ENCODE results near the gene RETSAT.
"Not testable (repeated sequence)": the region's sequence is repeated elsewhere in the genome, so short reads cannot be mapped to it uniquely, and the experiment has no call there.

RETSAT gene

DNA sequence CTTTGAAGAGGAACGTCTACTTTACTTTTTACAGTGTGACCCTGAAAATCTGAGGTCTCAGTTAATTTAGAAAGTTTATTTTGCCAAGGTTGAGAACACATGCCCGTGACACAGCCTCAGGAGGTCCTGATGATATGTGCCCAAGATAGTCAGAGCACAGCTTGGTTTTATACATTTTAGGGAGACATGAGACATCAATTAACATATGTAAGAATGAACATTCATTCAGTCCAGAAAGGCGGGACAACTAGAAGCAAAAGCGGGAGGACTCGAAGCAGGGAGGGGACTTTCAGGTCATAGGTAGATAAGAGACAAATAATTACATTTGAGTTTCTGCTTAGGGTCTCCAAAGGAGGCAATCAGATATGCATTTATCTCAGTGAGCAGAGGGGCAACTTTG is 23.9 kb upstream of the RETSAT start:
- no peak for DNase-seq (ENCODE audit: low spot score)

DNA sequence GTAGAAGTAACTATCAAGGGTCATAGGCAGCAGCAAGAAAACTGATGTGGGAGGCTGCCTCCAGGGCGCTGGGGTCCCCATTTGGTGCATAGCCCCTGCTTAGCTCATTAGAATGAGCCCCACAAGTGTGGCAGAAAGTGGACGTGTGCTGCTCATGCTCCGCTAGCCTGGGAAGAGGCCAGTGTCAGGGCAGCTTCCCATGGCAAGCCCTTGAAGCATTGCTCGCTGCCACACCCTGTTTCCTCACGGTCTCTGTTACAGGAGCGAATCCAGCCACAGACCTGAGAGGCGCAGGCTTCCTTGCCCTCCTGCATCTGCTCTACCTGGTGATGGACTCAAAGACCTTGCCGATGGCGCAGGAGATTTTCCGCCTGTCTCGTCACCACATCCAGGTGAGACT is 22.8 kb upstream of the RETSAT start:
- DNase-seq (ENCODE audit: low spot score): no peak

DNA sequence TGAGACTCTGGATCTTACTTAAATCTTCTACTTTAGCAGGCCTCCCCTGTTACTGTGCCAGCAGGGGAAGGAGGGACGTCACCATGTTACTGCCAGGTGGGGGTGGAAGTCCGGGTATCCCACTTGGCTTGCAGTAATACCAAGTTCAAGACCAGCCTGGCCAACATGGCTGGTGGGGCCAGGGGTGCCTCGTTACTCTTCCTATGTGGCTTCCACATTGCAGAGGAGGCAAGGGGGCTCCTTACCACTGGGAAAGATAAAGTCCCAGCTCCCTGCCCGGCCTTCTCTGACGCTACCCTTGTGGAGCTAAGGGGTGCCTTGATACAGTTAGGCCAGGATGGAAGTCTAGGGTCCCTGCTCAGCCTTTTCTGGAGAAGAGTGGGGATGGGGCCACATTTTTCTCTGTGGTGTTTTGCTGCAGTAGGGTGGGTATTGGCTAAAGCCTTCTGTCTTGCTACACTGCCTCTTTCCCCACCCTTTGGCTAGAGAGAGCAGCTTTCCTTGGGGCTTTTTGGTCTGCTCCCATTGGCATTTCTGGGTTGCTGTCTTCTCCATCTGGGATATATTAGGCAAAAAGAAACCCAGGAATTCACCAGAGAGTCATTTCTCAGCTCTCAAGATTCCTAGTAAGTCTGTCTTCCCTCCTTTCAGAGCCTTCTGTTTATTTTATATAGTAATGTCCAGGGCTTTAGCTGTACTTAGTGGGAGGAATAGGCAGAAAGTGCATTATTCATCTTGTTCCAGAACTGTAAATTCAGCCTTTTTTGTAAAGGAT is 22.1 kb upstream of the RETSAT start:
- no peak for DNase-seq (ENCODE audit: low spot score)

DNA sequence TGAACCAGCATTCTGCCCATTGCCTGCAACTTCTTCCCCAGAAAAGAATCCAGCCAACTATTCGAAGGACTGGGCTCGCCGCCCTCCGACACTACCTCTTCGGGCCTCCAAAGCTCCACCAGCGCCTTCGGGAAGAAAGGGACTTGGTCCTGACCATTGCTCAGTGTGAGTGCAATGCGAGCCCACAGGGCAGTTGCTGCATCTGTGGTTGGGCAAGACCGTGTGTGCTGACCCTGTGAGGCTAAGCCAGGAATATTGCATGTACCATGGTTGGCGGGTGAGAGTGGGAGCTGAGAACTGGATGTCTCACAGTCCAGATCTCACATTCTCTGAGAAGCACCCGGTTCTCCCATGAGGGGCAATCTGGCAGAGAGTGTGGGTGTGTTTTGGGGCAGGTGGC is 16.7 kb upstream of the RETSAT start:
- DNase-seq (ENCODE audit: low spot score): no peak

DNA sequence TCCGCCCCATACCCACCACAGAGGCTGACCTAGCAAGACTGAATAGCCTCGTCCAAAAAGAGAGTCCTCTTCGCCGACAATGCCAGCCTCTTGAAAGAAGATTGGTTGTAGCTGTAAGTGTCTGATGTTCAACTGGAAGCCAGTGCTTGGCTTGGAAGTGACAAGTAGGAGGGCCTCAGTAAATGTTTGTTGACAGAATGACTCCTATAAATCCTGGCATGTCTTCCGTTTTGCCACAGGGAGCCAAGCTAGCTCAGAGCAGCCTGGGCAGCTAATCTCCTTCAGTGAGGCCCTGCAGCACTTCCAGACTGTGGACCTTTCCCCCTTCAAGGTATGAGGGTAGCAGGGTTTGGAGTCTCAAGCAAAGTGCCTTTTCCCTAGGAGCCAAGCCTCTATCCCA is 15.2 kb upstream of the RETSAT start:
- no peak for DNase-seq (ENCODE audit: low spot score)

DNA sequence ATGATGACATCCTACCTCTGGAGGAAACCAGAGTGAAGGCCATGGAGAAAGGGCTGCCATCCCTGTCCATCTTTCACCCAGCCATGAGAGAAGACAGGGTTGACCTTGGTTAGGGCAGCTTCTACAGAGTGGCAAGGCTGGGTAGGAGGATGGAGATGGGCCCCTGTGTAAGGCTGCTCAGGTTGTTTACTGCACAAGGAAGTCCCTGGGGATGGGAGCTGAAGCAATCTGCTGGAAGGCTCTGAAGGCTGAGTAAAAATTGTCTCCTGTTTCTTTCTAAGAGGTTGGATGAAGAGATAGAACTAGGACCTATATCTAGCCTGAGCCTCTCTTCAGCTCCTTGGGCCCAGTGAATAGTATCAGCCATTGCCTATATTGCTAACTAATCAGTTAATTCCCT is 14.6 kb upstream of the RETSAT start:
- DNase-seq (ENCODE audit: low spot score): no peak

DNA sequence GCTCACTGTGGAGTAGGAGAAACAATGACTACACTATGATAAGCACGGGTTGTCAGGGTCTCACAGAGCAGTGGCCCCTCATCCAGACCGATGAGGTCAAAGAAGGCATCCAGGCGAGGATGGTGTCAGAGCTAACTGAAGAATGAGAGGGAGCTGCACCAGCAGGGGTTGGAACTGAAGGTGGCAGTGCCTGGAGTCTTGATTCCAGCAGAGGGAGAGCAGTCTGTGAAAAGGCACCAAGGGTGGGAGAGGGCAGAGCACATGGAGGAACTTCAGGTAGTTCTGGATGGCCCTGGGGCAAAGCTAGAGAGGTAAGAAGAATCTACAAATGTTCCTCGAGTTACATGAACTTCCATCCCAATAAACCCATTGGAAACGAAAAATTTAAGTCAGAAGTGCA is 12.9 kb upstream of the RETSAT start:
- DNase-seq (ENCODE audit: low spot score): no peak

DNA sequence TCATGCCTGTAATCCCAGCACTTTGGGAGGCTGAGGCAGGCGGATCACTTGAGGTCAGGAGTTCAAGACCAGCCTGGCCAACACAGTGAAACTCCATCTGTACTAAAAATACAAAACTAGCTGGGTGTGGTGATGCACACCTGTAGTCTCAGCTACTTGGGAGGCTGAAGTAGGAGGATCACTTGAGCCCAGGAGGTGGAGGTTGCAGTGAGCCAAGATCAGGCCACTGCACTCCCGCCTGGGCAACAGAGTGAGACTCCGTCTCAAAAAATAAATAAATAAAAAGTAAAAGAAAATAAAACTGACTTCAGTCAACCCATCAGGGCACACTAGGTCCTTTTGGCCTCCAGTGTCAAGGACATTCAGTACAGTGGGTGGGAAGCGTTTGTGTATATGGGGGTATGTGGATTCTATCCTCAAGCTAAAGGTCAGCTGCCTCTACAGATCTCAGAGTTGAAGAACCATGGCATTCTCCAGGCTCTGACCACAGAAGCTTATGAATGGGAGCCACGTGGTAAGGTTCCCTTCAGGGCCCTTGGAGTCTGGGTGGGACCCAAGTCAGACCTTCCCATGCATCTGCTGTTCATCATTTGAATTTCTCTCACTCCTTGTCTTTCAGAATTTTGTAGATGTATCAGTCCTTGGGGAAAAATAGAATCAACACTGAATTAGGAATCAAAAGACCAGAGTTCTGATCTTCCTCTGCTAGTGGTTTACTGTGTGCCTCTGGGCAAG is 8.5 kb upstream of the RETSAT start:
- not testable (repeated sequence) for DNase-seq (ENCODE audit: low spot score)

DNA sequence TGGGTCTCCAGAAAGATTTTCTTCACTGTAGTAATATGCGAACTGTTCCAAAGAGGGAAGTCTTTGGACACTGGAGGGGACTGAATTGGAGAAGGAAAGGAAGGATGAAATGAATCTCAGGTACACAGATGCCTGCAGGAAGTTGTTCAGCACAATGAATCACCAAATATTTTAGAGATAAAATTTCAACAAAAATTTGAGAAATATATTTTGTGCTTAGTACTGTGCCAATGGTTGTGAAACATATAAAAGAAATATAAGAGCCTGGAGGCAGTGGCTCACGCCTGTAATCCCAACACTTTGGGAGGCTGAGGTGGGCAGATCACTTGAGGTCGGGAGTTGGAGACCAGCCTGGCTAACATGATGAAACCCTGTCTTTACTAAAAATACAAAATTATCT is 3.4 kb upstream of the RETSAT start:
- DNase-seq (ENCODE audit: low spot score): no peak

DNA sequence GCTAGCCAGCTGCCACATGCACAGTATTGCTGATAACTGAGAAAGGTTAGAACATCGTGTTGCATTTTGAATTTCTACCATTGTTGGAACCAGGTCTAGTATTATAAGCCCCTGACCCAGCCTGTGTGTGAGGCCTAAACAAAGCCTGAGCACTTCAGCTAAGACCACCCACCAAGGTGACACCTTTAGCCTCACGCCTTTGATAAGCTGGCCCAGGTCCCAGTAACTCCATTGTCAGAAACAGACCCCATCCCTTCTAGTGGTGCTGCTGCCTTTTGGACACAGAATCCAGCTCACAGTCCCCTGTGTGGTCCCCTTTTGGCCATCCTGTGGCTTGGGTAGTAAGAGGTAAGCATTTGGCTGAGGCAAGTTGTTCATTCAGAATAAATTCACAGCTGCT is 1.9 kb upstream of the RETSAT start:
- no peak for DNase-seq (ENCODE audit: low spot score)

DNA sequence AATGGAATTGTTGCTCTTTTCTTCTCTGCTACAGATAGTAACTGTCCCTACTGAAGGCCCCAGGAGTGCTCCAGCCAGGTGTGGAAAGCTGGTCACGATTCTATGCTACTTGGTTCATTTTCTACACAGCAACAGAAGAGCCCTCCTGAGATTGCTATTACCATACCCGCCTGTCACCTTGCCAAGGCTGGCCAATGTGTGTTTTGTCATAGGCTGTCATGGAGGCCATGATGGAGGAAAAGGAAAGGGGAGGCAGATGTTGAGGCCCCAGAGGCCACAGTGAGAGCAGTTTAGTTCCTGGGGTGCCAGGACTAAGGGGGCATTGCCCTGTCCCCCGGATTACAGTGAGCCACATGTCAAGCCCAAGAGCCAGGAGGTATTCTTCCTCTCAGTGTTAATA is 1.2 kb upstream of the RETSAT start:
- DNase-seq (ENCODE audit: low spot score): no peak

DNA sequence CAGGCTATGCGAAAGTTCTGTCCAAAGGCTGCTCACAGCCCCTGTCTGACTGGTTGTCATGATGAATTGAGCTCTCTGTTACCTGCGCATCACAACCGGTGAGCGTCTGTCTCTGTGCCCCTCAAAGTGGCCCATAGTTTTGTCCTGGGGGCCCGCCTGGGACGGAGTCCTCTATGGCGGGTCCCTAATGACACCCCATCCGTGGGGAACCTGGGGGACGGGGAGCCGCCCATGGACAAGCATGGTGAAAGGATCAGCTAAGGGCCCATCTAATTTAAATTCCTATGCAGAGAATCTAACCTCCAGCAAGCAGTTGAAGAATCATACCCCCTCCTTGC is 714 bp upstream of the RETSAT start:
- DNase-seq (ENCODE audit: low spot score): no peak

DNA sequence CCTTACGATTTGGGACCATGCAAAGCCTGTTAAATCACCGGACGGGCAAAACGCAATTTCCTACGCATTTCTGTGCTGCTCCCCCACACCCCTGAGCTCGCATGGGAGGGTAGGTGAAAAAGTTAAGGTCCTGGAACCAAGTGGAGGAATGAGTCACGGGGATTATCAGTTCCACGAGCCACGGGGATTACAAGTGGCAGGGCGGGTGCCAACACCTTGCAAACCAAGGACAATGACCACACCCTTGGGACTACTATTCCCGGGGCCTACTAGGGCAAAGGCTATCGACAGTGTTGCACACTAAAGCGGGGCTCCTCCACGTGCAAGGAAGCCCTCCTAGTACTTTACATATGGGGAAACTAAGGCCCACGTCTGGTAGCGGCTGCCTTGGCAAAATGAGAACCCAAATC is 447 bp downstream of the RETSAT start:
- peak; percentile 38 for DNase-seq (ENCODE audit: low spot score)

DNA sequence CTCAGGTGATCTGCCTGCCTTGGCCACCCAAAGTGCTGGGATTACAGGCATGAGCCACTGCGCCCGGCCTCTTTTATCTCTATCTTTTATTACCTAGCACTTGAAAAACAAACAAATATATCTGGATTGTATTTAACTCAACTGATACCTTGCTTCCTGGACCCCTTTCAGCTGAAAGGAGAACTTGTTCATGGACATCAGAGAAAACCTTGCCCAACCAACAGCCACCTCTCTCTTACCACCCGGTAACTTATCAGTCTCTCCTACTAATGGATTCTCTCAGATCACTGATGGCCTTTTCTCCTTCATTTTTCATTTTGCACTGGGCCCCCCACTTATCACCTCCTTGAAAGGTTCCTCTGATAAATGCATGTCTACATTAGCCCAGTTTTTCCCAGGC is 6.7 kb downstream of the RETSAT start:
- no peak for DNase-seq (ENCODE audit: low spot score)

DNA sequence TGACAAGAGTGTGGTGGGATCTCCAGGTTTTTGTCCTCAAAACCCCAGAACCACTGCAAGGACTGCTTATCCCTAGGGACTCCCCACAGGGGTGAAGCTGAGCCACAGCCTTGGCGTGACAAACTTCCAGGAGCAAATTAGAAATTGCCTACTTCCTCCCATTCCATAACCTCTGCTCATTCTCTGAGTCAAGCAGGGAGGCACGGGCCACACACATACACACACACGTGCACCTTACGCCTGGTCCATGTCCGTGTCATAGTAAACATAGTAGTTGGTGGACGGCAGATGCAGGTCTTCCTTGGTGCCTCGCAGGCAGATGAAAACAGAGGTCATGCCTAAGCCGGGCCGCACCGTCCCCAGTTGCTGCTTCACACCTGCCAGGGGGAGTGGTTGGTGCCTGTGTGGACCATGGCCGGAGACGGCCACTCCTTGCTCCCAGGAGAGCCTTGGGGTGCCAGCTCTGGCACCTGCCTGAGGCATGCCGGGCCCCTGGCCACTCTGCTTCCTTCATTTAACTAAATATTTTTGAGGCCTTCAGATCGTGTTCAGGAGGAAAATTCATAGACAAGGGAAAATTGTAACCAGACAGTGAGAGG is 9.9 kb downstream of the RETSAT start:
- DNase-seq (ENCODE audit: low spot score): no peak

DNA sequence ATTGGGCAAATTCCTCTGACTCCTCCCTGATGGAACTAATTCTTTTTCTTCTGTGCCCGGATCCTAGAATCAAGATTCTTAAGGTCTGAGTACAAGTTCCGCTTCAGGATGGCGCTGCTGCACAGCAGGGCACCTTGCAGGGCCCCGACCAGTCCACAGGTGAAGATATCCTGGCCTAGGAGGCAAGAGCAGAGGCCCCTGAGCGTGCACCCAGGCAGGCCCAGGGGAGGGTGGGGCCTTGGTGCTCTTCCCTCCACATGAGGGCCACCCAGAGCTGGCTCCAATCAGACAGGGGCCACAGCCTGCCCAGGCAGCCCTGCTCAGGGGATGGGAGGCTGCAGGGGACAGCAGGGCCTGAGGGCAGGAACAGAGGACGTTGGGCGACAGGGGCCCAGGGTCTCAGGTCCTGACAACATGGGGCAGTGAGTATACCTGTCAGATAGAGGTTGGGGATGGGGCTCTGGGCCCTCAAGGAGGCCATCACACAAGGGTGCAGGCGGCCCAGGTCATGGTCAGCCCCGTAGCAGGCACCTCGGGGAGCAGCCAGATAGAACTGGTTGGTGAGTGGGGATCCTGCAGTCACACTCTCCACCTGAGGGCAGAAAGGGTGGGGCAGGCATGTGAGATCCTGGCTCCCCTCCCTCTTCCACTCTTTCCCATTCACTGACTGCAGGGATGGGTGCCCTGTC is 11.0 kb downstream of the RETSAT start:
- not testable (repeated sequence) for DNase-seq (ENCODE audit: low spot score)

DNA sequence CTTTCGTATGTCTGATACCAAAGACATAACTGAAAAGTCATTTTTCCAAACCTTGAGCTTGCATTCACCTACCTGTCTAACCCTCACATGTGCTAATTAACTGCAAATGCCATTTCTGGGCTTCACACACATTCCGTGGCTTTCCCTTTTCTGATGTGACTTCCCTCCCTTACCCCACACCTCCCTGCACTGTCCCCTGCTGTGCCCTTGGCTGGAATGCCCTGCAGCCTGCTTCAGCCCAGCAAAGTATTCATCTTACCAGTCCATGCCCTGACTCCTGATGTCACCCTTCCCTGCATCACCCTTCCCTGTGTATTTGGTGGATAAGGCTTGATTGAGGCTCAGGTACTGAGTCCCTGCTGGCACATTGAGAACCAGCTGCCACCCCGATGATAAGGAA is 12.2 kb downstream of the RETSAT start:
- DNase-seq (ENCODE audit: low spot score): no peak

DNA sequence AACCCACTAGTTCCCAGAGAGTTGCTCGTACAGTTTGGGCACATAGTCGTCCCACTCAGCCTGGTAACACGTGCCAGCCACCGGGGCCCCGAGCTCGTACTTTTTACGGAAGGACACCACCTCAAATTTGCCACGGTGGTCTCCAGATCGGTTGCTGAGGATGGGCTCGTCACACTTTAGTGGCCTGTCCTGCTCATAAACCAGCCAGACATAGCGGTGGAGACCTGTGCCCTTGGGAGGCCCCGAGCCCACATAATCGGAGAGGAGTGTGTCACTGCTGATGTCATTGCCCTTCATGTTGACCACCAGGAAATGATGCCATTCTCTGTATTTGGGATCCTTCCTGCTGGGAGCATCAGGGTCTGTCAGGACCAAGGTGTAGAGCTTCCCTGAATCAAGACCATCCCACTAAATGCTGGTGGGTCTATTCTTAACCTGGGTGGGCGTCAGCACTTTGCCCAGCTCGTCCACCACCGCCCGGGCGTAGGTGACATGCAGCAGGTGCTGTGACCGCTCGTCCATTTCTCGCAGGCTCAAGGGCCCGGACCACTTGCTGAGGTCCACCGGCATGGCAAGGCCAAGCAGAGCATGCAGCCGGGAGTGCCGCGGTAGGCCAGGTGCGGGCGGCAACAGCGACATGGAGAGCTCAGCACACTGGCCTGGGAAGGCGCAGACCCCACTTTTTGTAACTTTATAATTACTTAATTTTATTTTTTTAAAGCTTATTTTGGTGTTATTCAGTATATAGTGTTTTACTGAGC is 12.9 kb downstream of the RETSAT start:
- no peak for DNase-seq (ENCODE audit: low spot score)

DNA sequence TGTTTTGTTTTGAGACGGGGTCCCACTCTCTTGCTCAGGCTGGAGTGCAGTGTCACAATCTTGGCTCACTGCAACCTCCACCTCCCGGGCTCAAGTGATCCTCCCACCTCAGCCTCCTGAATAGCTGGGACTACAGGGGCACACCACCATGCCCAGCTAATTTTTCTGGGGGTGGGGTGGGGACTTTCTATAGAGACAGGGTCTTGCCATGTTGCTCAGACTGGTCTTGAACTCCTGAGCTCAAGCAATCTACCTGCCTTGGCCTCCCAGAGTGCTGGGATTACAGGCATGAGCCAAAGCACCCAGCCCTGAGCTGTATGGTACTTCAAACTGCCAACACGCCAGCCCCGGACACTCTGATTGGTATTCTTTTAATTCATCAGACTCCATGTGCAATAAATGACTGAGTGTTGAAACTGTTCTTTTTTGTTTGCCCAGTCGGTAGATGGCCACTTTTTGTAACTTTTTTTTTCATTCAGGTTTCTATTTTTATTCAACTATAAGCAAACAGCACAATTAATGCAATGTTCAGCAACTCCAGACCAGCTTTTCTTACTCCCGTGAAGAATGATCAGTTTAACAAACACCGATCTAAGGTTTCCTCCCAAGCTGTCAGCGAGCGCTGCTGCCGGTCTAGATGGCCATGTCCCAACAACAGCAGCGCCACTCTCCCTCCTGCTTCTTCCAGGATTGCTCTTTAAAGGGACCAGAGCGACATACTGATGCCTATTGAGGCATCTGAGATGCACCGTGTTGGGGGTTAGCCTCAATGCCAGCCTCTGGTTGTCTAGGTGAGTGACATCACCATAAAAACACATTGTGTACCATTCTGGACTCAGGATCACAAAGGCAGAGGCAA is 14.1 kb downstream of the RETSAT start:
- no peak for DNase-seq (ENCODE audit: low spot score)

DNA sequence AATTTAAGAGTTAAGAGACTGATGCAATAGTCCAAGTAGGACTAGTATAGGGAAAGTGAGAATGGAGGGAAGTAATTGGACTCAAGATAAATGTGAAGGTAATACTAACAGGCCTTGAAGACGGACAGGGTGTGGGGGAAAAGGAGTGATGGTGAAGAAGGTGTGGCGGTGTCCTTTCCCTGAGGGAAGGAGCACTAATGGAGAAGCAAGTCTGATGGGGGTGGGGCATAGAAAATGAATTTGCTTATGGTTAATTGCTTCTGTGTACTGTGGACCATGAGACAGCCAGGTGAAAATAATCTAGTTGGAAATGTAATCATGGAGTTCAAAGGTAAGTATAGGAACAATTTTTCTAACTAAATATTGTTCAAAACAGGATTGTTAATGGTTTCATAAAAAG is 19.4 kb downstream of the RETSAT start:
- no peak for DNase-seq (ENCODE audit: low spot score)

DNA sequence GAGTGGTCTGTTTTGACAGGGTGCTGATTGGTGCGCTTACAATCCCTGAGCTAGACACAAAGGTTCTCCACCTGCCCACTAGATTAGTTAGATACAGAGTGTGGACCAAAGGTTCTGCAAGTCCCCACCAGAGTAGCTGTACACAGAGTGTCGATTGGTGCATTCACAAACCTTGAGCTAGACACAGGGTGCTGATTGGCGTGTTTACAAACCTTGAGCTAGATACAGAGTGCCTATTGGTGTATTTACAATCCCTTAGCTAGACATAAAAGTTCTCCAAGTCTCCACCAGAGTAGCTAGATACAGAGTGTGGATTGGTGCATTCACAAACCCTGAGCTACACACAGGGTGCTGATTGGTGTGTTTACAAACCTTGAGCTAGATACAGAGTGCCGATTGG is 20.5 kb downstream of the RETSAT start:
- not testable (repeated sequence) for DNase-seq (ENCODE audit: low spot score)
